Body of pancreas (tissue), 4 donors: ENCODE results near the gene TICAM2. TPM values are rescaled to one million over a fixed set of nuclear protein-coding genes. Genes with fewer than 3 reads are reported as not detected.

Experiments used
- ATAC-seq: fragments of 150-250 bp; one replicate; pipeline ENCODE4 v1.9.1; 2016
- DNase-seq, 4 donors: peaks; one replicate each; pipeline ENCODE4 v3.0.0-alpha.2; 2019
- H3K27ac ChIP-seq, 4 donors: fragments of 200-600 bp; sonication (generic); 1 replicate in 3 of 4; 2 replicates in 1 of 4; pipeline versions ENCODE4 v1.5.1 to v1.6.1; 2016 to 2019; ENCODE audit warnings: mild to moderate bottlenecking in 1 of 4, mixed read lengths in 1 of 4, moderate library complexity in 1 of 4
- H3K27me3 ChIP-seq, 2 donors: fragments of 200-600 bp; sonication (generic); one replicate each; pipeline ENCODE4 v1.6.0; 2016; ENCODE audit warnings: mild to moderate bottlenecking in 1 of 2
- H3K36me3 ChIP-seq, 2 donors: fragments of 200-600 bp; sonication (generic); replicated peaks in 1 of 2; 2 replicates each; pipeline ENCODE4 v1.5.1; 2016; ENCODE audit warnings: low read depth in 2 of 2; ENCODE audit not compliant: insufficient read depth in 1 of 2
- H3K4me1 ChIP-seq: fragments of 200-600 bp; sonication (generic); one replicate; pipeline ENCODE4 v1.6.0; 2016
- H3K4me3 ChIP-seq, 2 donors: fragments of 200-600 bp; sonication (generic); 1 replicate in 1 of 2; 2 replicates in 1 of 2; pipeline ENCODE4 v1.5.1; 2016 to 2019
- H3K9me3 ChIP-seq, 3 donors: fragments of 200-600 bp; sonication (generic); 1 replicate in 2 of 3; 2 replicates in 1 of 3; pipeline ENCODE4 v1.5.1; 2016
- CTCF ChIP-seq, 7 experiments: fragments of 450-650 bp in 4 of 7; fragments of 200-600 bp in 3 of 7; sonication (generic) in 3 of 7; IDR thresholded peaks; one replicate each; pipeline ENCODE4 v1.5.1; 2016 to 2019; ENCODE audit warnings: antibody characterized with exemption in 7 of 7
- POLR2A ChIP-seq, 3 donors: fragments of 450-650 bp; IDR thresholded peaks; one replicate each; pipeline ENCODE4 v1.6.1; 2016; ENCODE audit warnings: antibody characterized with exemption in 3 of 3, mild to moderate bottlenecking in 2 of 3
- WGBS, 2 donors: methylation state at CpG; one replicate each; pipeline ENCODE4 v1.1.5; 2017; 5-methylcytosine and 5-hydroxymethylcytosine counted together
- intact Hi-C: fragments of 100-400 bp; cut with DNase I; formaldehyde crosslinking; loops from one replicate; pipeline ENCODE4 v1.15.1; 2023
- total RNA-seq, 2 donors: library from RNA; depleted of rRNA; stranded (reverse); fragments of >200 nt; gene quantifications; one replicate each; pipeline ENCODE4 v1.1.0, GENCODE V29; 2016

Gene TICAM2
- total RNA-seq, 2 donors from 2014 or later, result 0.52 to 1.6 TPM

GRCh38 chr5:115532517-115532916 is 69.8 kb downstream of the TICAM2 start:
- H3K27me3 ChIP-seq, result no peaks in the 10 kb centered on the region
- ATAC-seq (no peak), DNase-seq (no peak)
- intact Hi-C loops, result no loop called here
- no peaks in the 10 kb centered on the region for H3K9me3 ChIP-seq
- H3K4me1 ChIP-seq, result peaks cover 51% of the 10 kb centered on the region
- WGBS, 2 donors, result 50 to 56% methylated on average over 2 of the region's 2 CpGs
- no peaks in the 10 kb centered on the region for H3K36me3 ChIP-seq
- TF ChIP-seq POLR2A (IDR thresholded peaks at IDR 0.05), result no peak
- TF ChIP-seq CTCF (IDR thresholded peaks at IDR 0.05), result no peak
- no peak overlapping the region for H3K4me3 ChIP-seq
- H3K27ac ChIP-seq, result no peak overlapping the region

DNA sequence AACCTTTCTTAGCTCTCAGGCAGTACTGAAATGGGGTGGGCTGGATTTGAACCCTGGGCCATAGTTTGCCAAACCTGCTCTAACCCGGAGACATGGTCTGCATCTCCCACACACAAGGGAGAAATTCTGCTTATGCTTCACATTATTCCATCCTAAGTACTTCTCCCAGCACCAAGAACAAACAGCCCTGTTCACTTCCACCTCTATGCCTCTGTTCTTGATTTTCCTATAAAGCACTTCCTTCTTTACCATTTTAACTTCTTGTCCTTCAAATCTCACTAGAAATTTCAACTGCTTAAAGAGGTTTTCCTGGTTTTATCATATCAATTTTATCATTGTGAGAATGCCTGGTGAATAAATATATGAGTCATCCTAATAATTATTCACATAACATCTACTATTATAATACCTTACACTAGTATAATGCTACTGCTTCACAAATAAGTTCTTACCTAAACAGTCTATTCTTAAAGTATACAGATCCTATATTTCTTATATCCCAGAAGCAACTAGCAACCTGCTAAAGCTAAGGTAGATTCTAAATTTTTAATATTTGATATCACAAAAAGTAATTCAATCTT is 70.4 kb downstream of the TICAM2 start:
- intact Hi-C loops, result no loop called here
- no peak for DNase-seq
- no peak for TF ChIP-seq POLR2A (IDR thresholded peaks at IDR 0.05)
- no peak for TF ChIP-seq CTCF (IDR thresholded peaks at IDR 0.05)
- Histone ChIP-seq H3K9me3 (no peaks in the 10 kb centered on the region), H3K4me1 (peaks cover 51% of the 10 kb centered on the region), H3K4me3 (no peak overlapping the region), H3K36me3 (no peaks in the 10 kb centered on the region), H3K27me3 (no peaks in the 10 kb centered on the region), H3K27ac (peak overlapping the region in 1 of 4 donors; percentile 6)
- no peak for ATAC-seq
- WGBS, 2 donors, result 81 to 93% methylated on average over 1 of the region's 1 CpG

DNA sequence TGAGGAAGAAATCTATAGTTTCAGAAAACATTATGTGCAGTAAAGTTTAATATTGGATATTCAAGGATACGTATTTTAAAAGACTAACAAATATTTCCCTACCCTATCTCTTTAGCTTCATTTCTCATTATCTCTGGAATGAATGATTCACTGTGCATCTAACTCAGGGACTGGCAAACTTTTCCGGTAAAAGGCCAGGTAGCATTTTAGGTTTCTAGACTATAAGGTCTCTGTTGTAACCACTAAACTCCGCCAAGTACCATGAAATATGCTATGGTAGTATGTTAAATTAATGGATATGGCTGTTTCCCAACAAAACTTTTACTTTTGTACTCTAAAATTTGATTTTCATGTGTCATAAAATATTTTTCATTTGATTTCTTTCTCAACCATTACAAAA is 70.9 kb downstream of the TICAM2 start:
- Histone ChIP-seq H3K9me3 (no peaks in the 10 kb centered on the region), H3K27me3 (no peaks in the 10 kb centered on the region), H3K4me1 (peaks cover 51% of the 10 kb centered on the region), H3K36me3 (no peaks in the 10 kb centered on the region), H3K27ac (peak overlapping the region in 1 of 4 donors; percentile 6), H3K4me3 (no peak overlapping the region)
- intact Hi-C loops, result no loop called here
- DNase-seq (no peak), ATAC-seq (no peak)
- WGBS, 2 donors, result 79 to 84% methylated on average over 3 of the region's 3 CpGs
- TF ChIP-seq POLR2A (IDR thresholded peaks at IDR 0.05) (no peak), CTCF (IDR thresholded peaks at IDR 0.05) (no peak)

DNA sequence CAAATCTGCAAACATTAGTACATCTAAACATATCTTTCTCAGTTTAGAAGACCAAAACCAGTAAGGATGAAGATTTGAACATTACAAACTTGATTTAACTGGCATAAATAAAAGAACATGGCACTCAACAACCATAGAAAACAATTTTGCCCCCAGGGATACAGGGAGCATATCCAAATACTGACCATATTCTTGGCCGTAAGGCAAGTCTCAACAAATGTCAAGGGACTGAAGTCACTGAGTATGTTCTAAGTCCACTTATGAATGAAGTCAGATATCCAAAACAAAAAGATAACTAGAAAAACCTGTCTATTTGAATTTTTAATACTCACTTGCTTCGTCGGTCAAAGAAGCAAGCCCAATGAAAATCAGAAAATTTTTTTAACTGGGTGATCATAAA is 71.9 kb downstream of the TICAM2 start:
- H3K4me3 ChIP-seq, result no peak overlapping the region
- no peak for DNase-seq
- peaks cover 0 to under 1% of the 10 kb centered on the region in 2 donors for H3K36me3 ChIP-seq
- intact Hi-C loops, result no loop called here
- peaks cover 56% of the 10 kb centered on the region for H3K4me1 ChIP-seq
- H3K27me3 ChIP-seq, result no peaks in the 10 kb centered on the region
- TF ChIP-seq CTCF (IDR thresholded peaks at IDR 0.05), result no peak
- no peak for TF ChIP-seq POLR2A (IDR thresholded peaks at IDR 0.05)
- H3K9me3 ChIP-seq, result no peaks in the 10 kb centered on the region
- ATAC-seq, result no peak
- H3K27ac ChIP-seq, result no peak overlapping the region
- WGBS, 2 donors, result 82 to 89% methylated on average over 3 of the region's 3 CpGs

Other genes starting within 250 kb of the TICAM2 start
- gene FEM1C, start 57.7 kb downstream of the TICAM2 start, total RNA-seq, result 10 to 100 TPM in 1 of 2 donors, 1 to 10 TPM in 1; 4.9 to 11.9 TPM
- gene TMED7, start 23.6 kb upstream of the TICAM2 start, total RNA-seq, result 10 to 100 TPM; 40.5 to 51.4 TPM
- 10 to 100 TPM in 1 of 2 donors, 1 to 10 TPM in 1; 7.3 to 92.3 TPM for gene CDO1, start 214.2 kb upstream of the TICAM2 start, total RNA-seq
- gene ATG12, start 239.1 kb upstream of the TICAM2 start, total RNA-seq, result 10 to 100 TPM; 28.3 to 47.5 TPM
- gene AP3S1, start 239.5 kb upstream of the TICAM2 start, total RNA-seq, result 10 to 100 TPM; 47.8 to 87.9 TPM